Lower lobe of right lung (tissue), 2 donors: ENCODE results near the gene ZCCHC12. TPM values are rescaled to one million over a fixed set of nuclear protein-coding genes. Genes with fewer than 3 reads are reported as not detected.
A peak's percentile ranks its signal among the peaks of the same experiment; 100 is the strongest.

Experiments used
- ATAC-seq, 2 donors: fragments of 200-7000 bp; cut with Tn5 transposase; one replicate each; pipeline ENCODE4 v1.9.1; 2020 to 2022; ENCODE audit warnings: mild to moderate bottlenecking in 2 of 2, moderate library complexity in 2 of 2
- DNase-seq: peaks from one replicate; pipeline ENCODE4 v3.0.0-alpha.2; 2020
- H3K27ac ChIP-seq: fragments of 200-600 bp; one replicate; pipeline ENCODE4 v1.8.0; 2022
- H3K27me3 ChIP-seq: fragments of 200-600 bp; one replicate; pipeline ENCODE4 v1.8.0; 2022; ENCODE audit warnings: low read depth
- H3K36me3 ChIP-seq: fragments of 200-600 bp; one replicate; pipeline ENCODE4 v1.8.0; 2022; ENCODE audit warnings: mild to moderate bottlenecking
- H3K4me1 ChIP-seq: fragments of 200-600 bp; one replicate; pipeline ENCODE4 v1.8.0; 2022
- H3K4me3 ChIP-seq: fragments of 200-600 bp; one replicate; pipeline ENCODE4 v1.8.0; 2022; ENCODE audit warnings: mild to moderate bottlenecking
- H3K9me3 ChIP-seq: fragments of 200-600 bp; one replicate; pipeline ENCODE4 v1.8.0; 2022
- intact Hi-C: fragments of 100-400 bp; cut with DNase I; formaldehyde crosslinking; loops from one replicate; pipeline ENCODE4 v1.11.0; 2022
- long read RNA-seq: library from polyadenylated mRNA; unstranded; transcript quantifications from one replicate; pipeline ENCODE4 v2.0.0, GENCODE V29; 2021
- total RNA-seq: library from RNA; stranded (reverse); fragmentation: NEBNext Ultra II Directional; extraction: Animal tissue kit (Norgen Biotek cat#: 25700); gene quantifications from one replicate; pipeline ENCODE4 v1.2.1, GENCODE V29; 2021
- TF ChIP-seq, protein P1 (sequence below): fragments of 200-600 bp; IDR thresholded peaks from one replicate; pipeline ENCODE4 v1.8.0; 2022; ENCODE audit warnings: antibody characterized with exemption, mild to moderate bottlenecking
- donor health status: DM: no; HTN: yes; CAD: no; lungs with severe emphysema.

The ZCCHC12 gene
- not detected for total RNA-seq
- long read RNA-seq: 0 reads

DNA sequence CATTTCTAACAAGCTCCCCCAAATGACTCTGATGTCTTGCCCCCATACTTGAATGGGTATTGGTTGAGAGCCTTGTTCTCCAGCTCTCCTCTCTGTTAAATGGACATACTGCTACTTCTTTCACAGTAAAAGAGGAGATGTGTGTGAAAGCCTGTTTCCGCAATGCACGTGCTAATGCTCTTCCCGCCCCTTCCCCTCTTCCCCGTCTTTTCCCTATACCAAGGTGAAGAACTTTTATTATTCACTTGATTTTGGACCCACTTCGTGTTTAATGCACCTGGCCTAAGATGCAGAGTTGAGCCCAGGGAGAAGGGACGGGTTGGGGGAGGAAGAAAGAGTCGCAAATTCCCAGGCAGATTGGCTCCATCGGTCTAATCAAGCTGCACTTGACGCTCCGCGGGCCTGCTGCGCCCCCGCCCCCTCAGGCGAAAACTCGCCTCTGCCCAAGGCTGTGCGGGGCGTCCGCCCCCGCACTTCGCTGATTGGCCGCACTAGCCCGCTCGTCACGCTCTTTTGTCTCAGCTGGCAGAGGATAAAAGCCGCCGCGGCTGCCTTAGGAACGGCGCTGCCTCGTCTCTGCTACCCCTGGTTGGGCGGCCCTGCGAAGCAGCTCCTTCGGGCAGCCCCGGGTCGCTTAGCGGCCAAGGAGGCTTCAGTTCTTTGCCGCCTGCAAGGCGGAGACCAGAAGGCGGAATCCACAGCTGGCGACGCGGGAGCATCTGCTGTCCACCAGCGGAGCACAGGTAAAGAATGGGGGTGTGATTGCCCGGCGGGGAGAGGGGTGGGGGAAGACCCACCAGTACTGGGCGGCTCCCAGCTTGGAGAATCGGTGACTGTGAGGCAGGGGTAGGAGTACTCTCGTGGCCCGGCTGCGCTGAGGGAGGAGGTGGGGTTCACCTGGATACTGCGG is at the start of gene ZCCHC12:
Gene ZCCHC12, plus strand, starts transcription at position 562 of the 910 bp plus-strand sequence. CDS start 1,421 bp downstream, outside the sequence.
- Histone ChIP-seq H3K36me3 (no peaks in the 10 kb centered on the region), H3K27ac (no peak within 1 kb of the TSS), H3K4me1 (no peaks in the 10 kb centered on the region), H3K4me3 (peak within 1 kb of the TSS; percentile 39), H3K9me3 (no peaks in the 10 kb centered on the region), H3K27me3 (peaks cover 30% of the 10 kb centered on the region)
- DNase-seq: peak; percentile 56
- peak; percentile 78 for ATAC-seq
- TF ChIP-seq, protein P1, sequence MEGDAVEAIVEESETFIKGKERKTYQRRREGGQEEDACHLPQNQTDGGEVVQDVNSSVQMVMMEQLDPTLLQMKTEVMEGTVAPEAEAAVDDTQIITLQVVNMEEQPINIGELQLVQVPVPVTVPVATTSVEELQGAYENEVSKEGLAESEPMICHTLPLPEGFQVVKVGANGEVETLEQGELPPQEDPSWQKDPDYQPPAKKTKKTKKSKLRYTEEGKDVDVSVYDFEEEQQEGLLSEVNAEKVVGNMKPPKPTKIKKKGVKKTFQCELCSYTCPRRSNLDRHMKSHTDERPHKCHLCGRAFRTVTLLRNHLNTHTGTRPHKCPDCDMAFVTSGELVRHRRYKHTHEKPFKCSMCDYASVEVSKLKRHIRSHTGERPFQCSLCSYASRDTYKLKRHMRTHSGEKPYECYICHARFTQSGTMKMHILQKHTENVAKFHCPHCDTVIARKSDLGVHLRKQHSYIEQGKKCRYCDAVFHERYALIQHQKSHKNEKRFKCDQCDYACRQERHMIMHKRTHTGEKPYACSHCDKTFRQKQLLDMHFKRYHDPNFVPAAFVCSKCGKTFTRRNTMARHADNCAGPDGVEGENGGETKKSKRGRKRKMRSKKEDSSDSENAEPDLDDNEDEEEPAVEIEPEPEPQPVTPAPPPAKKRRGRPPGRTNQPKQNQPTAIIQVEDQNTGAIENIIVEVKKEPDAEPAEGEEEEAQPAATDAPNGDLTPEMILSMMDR: no peak
- intact Hi-C loops: no loop called here

DNA sequence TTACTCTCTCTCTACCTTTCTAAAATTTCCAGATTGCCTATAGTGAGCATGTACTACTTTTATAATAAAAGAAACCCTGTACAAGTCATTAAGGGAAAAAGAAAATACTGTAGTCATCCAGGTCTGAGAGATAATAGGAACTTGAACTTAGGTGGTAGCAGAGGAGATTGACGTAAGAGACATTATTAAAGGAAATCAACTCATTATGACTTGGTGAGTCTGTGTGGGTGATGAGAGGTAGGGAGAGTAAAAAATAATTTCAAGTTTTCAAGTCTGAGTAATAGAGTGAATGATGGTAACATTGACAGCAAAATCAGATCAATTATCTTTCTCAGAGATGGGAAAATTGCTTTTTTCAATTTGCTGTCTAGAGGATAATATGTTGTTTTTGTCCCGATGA is 44.0 kb upstream of the ZCCHC12 start:
- TF ChIP-seq, protein P1: no peak
- Histone ChIP-seq H3K27ac (no peak overlapping the region), H3K27me3 (no peaks in the 10 kb centered on the region), H3K4me1 (no peaks in the 10 kb centered on the region), H3K4me3 (no peak overlapping the region), H3K9me3 (no peaks in the 10 kb centered on the region), H3K36me3 (peaks cover 11% of the 10 kb centered on the region)
- ATAC-seq: no peak
- no peak for DNase-seq
- intact Hi-C loops: no loop called here

DNA sequence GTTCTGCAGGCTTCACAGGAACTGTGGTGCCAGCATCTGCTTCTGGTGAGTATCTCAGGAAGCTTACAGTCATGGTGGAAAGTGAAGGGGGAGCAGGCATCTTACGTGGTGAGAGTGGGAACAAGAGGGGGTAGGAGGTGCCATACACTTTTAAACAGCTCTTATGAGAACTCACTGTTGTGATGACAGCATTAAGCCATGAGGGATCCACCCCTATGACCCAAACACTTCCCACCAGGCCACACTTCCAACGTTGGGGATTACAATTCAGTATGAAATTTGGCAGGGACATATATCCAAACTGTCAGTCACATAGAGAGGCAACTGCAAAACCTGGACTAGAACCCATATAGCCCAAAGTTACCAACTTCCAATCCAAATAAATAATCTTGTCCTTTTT is 43.1 kb upstream of the ZCCHC12 start:
- TF ChIP-seq, protein P1: no peak
- peak in 1 of 2 donors; percentile 11 for ATAC-seq
- no peak overlapping the region for H3K27ac ChIP-seq

DNA sequence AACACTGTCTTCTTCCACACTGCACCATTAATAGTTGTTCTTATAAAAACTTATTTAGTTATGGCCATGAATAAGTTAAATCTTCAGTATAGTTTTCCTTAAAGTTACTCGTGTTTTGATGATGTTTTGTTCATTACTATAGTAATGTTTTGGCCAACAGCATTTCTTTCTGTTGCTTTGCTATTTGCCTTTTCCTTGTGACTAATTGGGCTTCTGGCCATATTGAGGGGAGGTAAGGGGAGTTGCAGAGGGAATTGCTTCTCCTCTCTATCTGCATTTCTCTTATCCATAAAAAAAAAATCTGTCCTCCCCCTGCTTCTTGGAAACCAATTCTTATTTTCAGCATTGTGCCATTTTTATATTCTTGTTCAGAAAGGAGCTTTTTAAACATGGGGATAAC is 42.7 kb upstream of the ZCCHC12 start:
- DNase-seq (no peak), ATAC-seq (no peak)
- Histone ChIP-seq H3K27me3 (no peaks in the 10 kb centered on the region), H3K4me3 (no peak overlapping the region), H3K4me1 (no peaks in the 10 kb centered on the region), H3K27ac (no peak overlapping the region), H3K36me3 (peaks cover 9% of the 10 kb centered on the region), H3K9me3 (no peaks in the 10 kb centered on the region)
- intact Hi-C loops: no loop called here
- TF ChIP-seq, protein P1: no peak

More for the DNA sequence above, 43.1 kb upstream of the ZCCHC12 start:
- Histone ChIP-seq H3K36me3 (peaks cover 11% of the 10 kb centered on the region), H3K4me3 (no peak overlapping the region), H3K9me3 (no peaks in the 10 kb centered on the region), H3K27me3 (no peaks in the 10 kb centered on the region), H3K4me1 (no peaks in the 10 kb centered on the region)
- intact Hi-C loops: no loop called here
- no peak for DNase-seq

DNA sequence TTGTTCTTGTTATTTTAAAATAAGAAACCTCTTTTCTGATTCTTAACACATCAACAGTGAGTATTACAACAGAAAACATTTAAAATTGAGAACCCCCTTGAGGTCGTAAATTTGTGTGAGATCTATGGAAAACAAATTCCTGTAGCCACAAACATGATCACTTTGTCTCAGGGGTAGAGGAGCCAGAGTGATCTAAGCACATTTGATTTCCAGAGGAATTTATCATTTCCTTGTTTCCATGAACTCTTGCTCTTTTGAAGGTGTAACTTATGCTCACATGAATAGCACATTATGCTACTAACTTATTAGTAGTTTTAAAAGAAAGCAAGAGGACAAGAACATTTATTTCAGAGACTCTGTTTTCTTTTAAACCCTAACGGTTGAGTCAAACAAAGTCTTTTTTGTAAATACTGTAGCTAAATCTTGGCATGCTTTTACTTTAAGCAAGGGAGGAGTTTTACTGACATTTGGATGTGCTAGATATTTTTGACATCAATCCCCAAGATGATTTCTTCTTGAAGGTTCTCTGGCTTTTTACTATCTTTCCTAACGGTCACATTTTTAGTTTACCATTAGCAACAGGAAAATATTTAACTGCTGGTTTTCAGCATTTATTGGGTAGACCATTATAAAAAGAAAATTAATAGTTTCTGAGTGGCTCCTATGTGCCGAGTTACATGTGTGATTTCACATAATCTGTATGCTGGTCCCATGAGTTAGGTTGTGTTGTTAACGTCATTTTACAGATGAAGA is 27.9 kb upstream of the ZCCHC12 start:
- Histone ChIP-seq H3K4me1 (no peaks in the 10 kb centered on the region), H3K27me3 (no peaks in the 10 kb centered on the region), H3K27ac (no peak overlapping the region), H3K36me3 (no peaks in the 10 kb centered on the region), H3K4me3 (no peak overlapping the region), H3K9me3 (no peaks in the 10 kb centered on the region)
- DNase-seq (no peak), ATAC-seq (no peak)
- TF ChIP-seq, protein P1: no peak
- intact Hi-C loops: no loop called here
